CD14-positive monocyte (primary cell): Measurements from ENCODE around the gene GEMIN7. TPM values are rescaled to one million over a fixed set of nuclear protein-coding genes. Genes with fewer than 3 reads are reported as not detected.

Experiments
- DNase-seq, 3 donors: peaks; one replicate each; pipeline ENCODE4 v3.0.0-alpha.2; 2011 to 2022
- H2AFZ ChIP-seq: 2 replicates; pipeline ENCODE4 v1.6.0; 2012; ENCODE audit warnings: mild to moderate bottlenecking, low read depth, low read length, inconsistent platforms; ENCODE audit not compliant: insufficient read depth, poor library complexity, severe bottlenecking
- H3K27ac ChIP-seq, 2 donors: 1 replicate in 1 of 2; 2 replicates in 1 of 2; pipeline ENCODE4 v1.5.1; 2012 to 2013; ENCODE audit warnings: low read length in 2 of 2, control low read depth in 1 of 2, inconsistent platforms in 1 of 2, low read depth in 1 of 2, mild to moderate bottlenecking in 1 of 2
- H3K27me3 ChIP-seq, 2 donors: one replicate each; pipeline versions ENCODE4 v1.6.0 to v1.6.1; 2011 to 2013; ENCODE audit warnings: low read length in 2 of 2; ENCODE audit not compliant: control insufficient read depth in 2 of 2, insufficient read depth in 2 of 2
- H3K36me3 ChIP-seq, 2 donors: replicated peaks in 1 of 2; 1 replicate in 1 of 2; 2 replicates in 1 of 2; pipeline versions ENCODE4 v1.5.1 to v1.6.1; 2012 to 2013; ENCODE audit warnings: low read length in 2 of 2, control low read depth in 1 of 2, inconsistent platforms in 1 of 2, mild to moderate bottlenecking in 1 of 2; ENCODE audit not compliant: insufficient read depth in 2 of 2, control insufficient read depth in 1 of 2
- H3K4me1 ChIP-seq, 2 donors: 1 replicate in 1 of 2; 2 replicates in 1 of 2; pipeline versions ENCODE4 v1.5.1 to v1.6.1; 2012 to 2013; ENCODE audit warnings: low read length in 2 of 2, control low read depth in 1 of 2, inconsistent platforms in 1 of 2, mild to moderate bottlenecking in 1 of 2, moderate library complexity in 1 of 2; ENCODE audit not compliant: insufficient read depth in 2 of 2, control insufficient read depth in 1 of 2
- H3K4me2 ChIP-seq: replicated peaks from 2 replicates; pipeline ENCODE3; 2012; ENCODE audit warnings: low read length, moderate library complexity, mild to moderate bottlenecking; ENCODE audit not compliant: poor library complexity, severe bottlenecking; ENCODE audit errors: extremely low read depth
- H3K4me3 ChIP-seq, 3 experiments: fragments of 200-600 bp in 1 of 3; sonication (generic) in 1 of 3; replicated peaks in 1 of 3; 1 replicate in 2 of 3; 2 replicates in 1 of 3; pipeline ENCODE4 v1.5.1; 2011 to 2013; ENCODE audit warnings: low read length in 3 of 3, mild to moderate bottlenecking in 3 of 3, control low read depth in 2 of 3, low read depth in 2 of 3, inconsistent platforms in 1 of 3, moderate library complexity in 1 of 3
- H3K79me2 ChIP-seq: 2 replicates; pipeline ENCODE4 v1.6.0; 2012; ENCODE audit warnings: mild to moderate bottlenecking, control low read depth, inconsistent platforms, low read length, moderate library complexity; ENCODE audit not compliant: insufficient read depth
- H3K9ac ChIP-seq: 2 replicates; pipeline ENCODE4 v1.6.0; 2017; ENCODE audit warnings: low read length, mild to moderate bottlenecking; ENCODE audit not compliant: insufficient read depth, poor library complexity, severe bottlenecking
- H3K9me3 ChIP-seq, 2 donors: replicated peaks in 1 of 2; 1 replicate in 1 of 2; 2 replicates in 1 of 2; pipeline versions ENCODE4 v1.5.1 to v1.6.1; 2012 to 2013; ENCODE audit warnings: low read length in 2 of 2, control low read depth in 1 of 2; ENCODE audit not compliant: control insufficient read depth in 1 of 2, insufficient read depth in 1 of 2
- H4K20me1 ChIP-seq: 2 replicates; pipeline ENCODE4 v1.6.0; 2012; ENCODE audit warnings: mild to moderate bottlenecking, low read length, control low read depth, moderate library complexity; ENCODE audit not compliant: insufficient read depth
- H3K27ac Mint-ChIP-seq, 7 donors: one replicate each; pipeline ENCODE4 v1.8.0; 2020; ENCODE audit warnings: mild to moderate bottlenecking in 7 of 7, mixed read lengths in 7 of 7, moderate library complexity in 6 of 7, inconsistent platforms in 2 of 7
- H3K27me3 Mint-ChIP-seq, 3 donors: one replicate each; pipeline ENCODE4 v1.8.0; 2021 to 2022; ENCODE audit warnings: low read depth in 3 of 3, mild to moderate bottlenecking in 3 of 3, mixed read lengths in 3 of 3, moderate library complexity in 3 of 3, inconsistent platforms in 1 of 3
- H3K36me3 Mint-ChIP-seq, 2 donors: one replicate each; pipeline ENCODE4 v1.8.0; 2020; ENCODE audit warnings: mixed read lengths in 2 of 2, inconsistent platforms in 1 of 2, mild to moderate bottlenecking in 1 of 2
- H3K4me1 Mint-ChIP-seq: one replicate; pipeline ENCODE4 v1.8.0; 2020; ENCODE audit warnings: mild to moderate bottlenecking, mixed read lengths
- H3K4me3 Mint-ChIP-seq, 2 donors: one replicate each; pipeline ENCODE4 v1.8.0; 2020; ENCODE audit warnings: mild to moderate bottlenecking in 2 of 2, mixed read lengths in 2 of 2, moderate library complexity in 1 of 2
- H3K9me3 Mint-ChIP-seq, 7 donors: one replicate each; pipeline ENCODE4 v1.8.0; 2020 to 2022; ENCODE audit warnings: mixed read lengths in 7 of 7, mild to moderate bottlenecking in 6 of 7, moderate library complexity in 6 of 7, inconsistent platforms in 2 of 7
- CTCF ChIP-seq: fragments of 200-600 bp; IDR thresholded peaks from one replicate; pipeline ENCODE4 v1.8.0; 2022; ENCODE audit warnings: antibody characterized with exemption, mild to moderate bottlenecking
- WGBS: methylation state at CpG from one replicate; pipeline ENCODE4 v1.1.5; 2013; ENCODE audit warnings: missing lambda C conversion rate; ENCODE audit not compliant: insufficient coverage; 5-methylcytosine and 5-hydroxymethylcytosine counted together
- intact Hi-C, 2 donors: fragments of 100-400 bp; cut with micrococcal nuclease; formaldehyde crosslinking; loops; one replicate each; pipeline versions ENCODE4 v1.15.0 to v1.15.1; 2023
- polyA plus RNA-seq, 3 donors: library from polyadenylated mRNA; depleted of rRNA in 1 of 3; unstranded in 2 of 3; stranded (reverse) in 1 of 3; fragments of 300-500 nt in 2 of 3; fragments of >200 nt in 1 of 3; fragmentation: Illumina TruSeq in 2 of 3; gene quantifications; 1 replicate in 2 of 3; 2 replicates in 1 of 3; pipeline ENCODE4 v1.2.3, GENCODE V29; 2012 to 2021

The GEMIN7 gene
- polyA plus RNA-seq, 3 donors, result 67.6 to 83.4 (median 78.4) TPM

- Histone ChIP-seq H3K36me3 (peaks cover 0 to 14% of the 10 kb centered on the region in 2 donors), H4K20me1 (peaks cover 95% of the 10 kb centered on the region), H2AFZ (no peak overlapping the region), H3K4me1 (peaks cover 8 to 11% of the 10 kb centered on the region in 2 donors), H3K79me2 (peaks cover 91% of the 10 kb centered on the region), H3K27me3 (no peaks in the 10 kb centered on the region), H3K9ac (no peak overlapping the region), H3K9me3 (no peaks in the 10 kb centered on the region), H3K27ac (no peak overlapping the region), H3K4me2 (peak overlapping the region; percentile 50), H3K4me3 (no peak overlapping the region)
- no peak for DNase-seq
- intact Hi-C loops, result no loop called here
- Mint-ChIP-seq H3K4me1 (peaks cover 37% of the 10 kb centered on the region), H3K36me3 (peaks cover 5% of the 10 kb centered on the region in 2 donors), H3K27ac (no peak overlapping the region), H3K4me3 (peak overlapping the region in 1 of 2 donors; percentile 66), H3K9me3 (no peaks in the 10 kb centered on the region), H3K27me3 (peaks cover 0 to 6% (median 0%) of the 10 kb centered on the region in 3 donors)
- WGBS, result 100% methylated on average over 6 of the region's 7 CpGs
- TF ChIP-seq CTCF, result no peak
Observed at GRCh38 chr19:45102481-45102880, 23.4 kb downstream of the GEMIN7 start.

DNA sequence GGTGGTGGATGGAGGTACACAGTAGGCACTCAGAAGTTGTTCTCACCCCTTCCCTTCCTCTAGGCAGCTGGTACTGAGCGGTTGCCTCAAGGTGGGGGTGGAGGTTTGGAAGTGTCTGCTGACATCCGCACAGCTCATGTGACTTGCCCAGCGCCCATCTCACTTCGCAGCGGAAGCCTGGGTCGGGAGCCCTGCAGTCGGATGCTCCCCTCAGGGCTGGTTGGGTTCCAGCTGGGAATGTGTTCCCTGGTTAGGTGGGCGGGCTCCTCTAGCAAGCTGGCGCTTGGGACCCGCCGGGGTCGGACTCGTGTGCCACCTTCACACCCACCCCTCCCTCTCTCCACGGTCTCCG, 24.1 kb downstream of the GEMIN7 start:
- Histone ChIP-seq H3K4me1 (peaks cover 8 to 11% of the 10 kb centered on the region in 2 donors), H3K4me3 (peak overlapping the region in 2 of 3 experiments; percentile 33 to 57), H2AFZ (no peak overlapping the region), H3K9ac (peak overlapping the region; percentile 8), H3K9me3 (no peaks in the 10 kb centered on the region), H3K36me3 (peaks cover 0 to 14% of the 10 kb centered on the region in 2 donors), H3K79me2 (peaks cover 90% of the 10 kb centered on the region), H4K20me1 (peaks cover 93% of the 10 kb centered on the region), H3K4me2 (peak overlapping the region; percentile 50), H3K27me3 (no peaks in the 10 kb centered on the region), H3K27ac (peak overlapping the region in 1 of 2 donors; percentile 13)
- DNase-seq, result peak in 1 of 3 donors; percentile 32
- Mint-ChIP-seq H3K36me3 (peaks cover 5% of the 10 kb centered on the region in 2 donors), H3K27me3 (peaks cover 0 to 4% (median 0%) of the 10 kb centered on the region in 3 donors), H3K27ac (peak overlapping the region in 3 of 7 donors; percentile 23 to 81 (median 58)), H3K9me3 (no peaks in the 10 kb centered on the region), H3K4me3 (peak overlapping the region; percentile 48 to 66), H3K4me1 (peaks cover 30% of the 10 kb centered on the region)
- WGBS, result 31% methylated on average over 2 of the region's 15 CpGs
- no peak for TF ChIP-seq CTCF
- intact Hi-C loops, result no loop called here
